DMS153 treated with DMSO at 0.1 percent for 48 hours (cell line): Measurements from ENCODE around the gene ADRM1.

Source experiments
- DNase-seq: peaks from one replicate; lab custom pipeline; 2025; ENCODE audit not compliant: unreplicated experiment; lab: John Stamatoyannopoulos, UW

ADRM1 gene

DNA sequence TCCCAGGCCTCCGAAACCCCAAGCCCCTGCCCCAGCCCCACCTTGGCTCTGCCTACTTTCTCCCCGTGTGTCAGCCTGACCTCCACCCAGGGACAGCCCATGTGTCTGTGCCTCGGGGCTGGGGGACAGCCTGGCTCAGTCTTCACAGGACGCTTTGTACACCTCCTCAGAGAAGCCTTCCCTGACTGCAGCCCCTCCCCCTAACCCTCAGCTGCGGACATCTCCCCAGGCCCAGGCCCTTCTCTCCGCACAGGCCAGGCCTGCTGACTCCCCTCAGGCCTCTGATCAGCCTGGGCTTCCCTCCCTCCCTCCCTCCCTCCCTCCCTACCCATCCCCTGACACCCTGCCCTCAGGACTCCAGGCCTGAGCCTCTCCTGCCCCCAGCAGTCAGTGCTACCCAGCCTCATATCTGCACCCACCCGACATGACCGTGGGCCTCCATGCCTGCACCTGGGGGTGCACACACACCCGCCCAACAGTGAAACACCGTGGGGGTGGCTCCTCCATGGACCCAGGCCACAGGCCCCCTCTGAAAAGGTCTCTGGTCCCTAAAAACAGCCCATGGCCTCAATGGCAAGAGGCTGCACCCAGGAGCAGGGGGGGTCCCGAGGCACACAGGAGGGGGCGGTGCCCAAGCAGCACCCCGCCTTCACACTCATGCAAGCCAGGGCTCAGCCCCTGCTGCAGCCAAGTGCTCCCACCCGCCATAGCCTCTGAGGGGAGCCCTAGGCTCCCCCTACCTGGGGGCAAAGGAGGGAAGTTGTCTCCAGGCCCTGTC is 51.4 kb downstream of the ADRM1 start:
- no peak for DNase-seq

DNA sequence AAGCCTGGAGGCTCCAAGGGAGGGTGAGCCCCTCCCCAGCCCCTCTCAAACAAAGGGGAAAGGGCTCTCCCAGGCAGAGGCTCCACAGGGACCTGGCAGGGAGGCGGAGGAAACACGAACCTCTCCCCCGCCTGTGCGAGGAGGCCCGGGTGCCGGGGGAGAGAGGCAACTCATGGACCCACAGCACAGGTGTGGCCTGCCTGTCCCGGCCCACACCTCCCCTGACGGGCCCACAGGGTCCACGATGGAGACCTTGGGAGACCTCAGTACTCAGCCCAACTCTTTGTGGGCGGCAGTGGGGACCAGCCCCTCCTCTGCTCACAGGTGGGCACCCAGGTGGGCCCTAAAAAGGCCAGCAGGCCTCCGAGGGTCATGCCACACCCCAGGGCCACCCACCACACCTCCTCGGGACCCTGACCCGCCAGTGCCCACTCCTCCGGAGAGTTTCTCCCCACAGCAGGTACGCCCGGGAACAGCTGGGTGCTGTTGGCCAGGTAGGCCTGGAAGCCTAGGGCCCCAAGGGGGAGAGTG is 52.1 kb downstream of the ADRM1 start:
- no peak for DNase-seq

DNA sequence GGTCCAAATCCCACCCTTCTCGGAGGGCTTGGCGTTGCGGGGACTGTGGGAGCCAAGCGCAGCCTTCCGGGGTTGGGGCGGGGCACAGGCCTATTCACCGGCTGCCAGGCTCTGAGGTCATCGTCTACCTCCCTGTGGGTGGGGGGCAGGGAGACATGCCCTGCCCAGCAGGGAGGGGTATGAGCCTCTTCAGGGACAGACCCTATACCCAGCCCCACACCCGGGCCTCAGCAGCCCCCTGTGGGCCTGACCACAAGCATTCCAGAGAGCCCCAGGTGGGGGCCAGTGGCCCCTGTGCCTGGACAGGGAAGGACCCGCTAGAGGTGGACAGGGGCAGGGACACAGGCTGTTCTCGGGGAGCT is 52.7 kb downstream of the ADRM1 start:
- no peak for DNase-seq

DNA sequence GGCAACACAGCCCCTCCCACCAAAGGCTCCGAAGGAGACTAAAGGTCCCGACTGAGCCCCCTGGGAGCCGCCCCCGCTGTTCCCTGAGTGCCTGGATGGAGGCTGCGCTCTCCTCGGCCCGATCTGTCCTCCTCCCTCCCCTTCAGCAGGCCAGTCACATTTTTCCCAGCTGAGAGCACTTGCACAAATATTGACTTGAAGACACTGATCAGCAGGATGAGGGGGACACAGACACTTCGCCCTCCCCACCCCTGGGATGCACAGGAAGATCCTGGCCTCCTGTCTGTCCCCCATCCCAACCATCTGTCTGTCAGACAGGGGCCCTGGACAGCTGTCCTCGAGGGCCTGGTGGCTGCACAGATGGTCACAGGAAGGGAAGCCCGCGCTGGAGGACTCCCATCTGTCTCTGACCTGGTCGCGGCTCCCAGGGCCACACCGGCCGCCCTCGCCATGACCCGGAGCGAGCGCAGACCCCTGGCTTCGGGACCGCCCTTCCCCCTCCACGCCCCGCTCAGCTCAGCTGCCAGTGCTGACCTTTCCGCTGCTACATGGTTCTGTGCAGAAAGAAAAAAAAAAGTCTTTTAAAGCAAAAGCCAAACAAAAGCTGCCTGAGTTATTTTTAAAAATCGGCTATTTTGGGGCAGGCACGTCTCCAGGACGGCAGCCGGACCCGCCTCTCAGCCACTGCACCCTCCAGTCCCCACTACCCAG is 53.2 kb downstream of the ADRM1 start:
- DNase-seq: no peak

DNA sequence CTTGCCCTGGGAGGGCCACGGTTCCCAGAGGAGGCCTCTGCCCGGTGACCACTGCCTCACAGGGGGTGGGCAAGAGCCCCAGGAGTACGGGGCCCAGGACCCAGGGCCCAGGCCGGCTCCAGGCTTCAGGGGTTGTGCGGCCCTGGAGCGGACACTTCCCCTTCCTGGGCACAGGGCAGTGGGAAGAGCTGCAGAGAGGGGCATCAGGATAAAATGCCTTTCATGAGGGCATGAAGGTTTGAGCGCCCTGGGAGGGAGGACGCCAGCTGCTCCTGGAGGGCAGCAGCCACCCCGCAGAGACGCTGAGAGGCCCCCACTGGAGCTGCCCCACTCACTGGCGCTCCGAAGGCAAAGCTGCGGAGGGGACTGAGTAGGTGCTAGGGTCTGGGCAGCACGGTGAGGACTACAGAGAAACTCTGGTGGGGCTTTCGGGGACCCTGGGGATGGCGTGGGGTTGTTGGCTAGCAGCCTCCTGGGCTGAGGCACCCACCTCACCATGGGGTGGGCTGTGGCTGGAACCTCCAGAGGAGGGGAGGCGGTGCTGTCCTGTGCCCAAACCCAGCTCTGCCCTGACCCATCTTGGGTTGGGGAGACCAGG is 53.9 kb downstream of the ADRM1 start:
- no peak for DNase-seq

DNA sequence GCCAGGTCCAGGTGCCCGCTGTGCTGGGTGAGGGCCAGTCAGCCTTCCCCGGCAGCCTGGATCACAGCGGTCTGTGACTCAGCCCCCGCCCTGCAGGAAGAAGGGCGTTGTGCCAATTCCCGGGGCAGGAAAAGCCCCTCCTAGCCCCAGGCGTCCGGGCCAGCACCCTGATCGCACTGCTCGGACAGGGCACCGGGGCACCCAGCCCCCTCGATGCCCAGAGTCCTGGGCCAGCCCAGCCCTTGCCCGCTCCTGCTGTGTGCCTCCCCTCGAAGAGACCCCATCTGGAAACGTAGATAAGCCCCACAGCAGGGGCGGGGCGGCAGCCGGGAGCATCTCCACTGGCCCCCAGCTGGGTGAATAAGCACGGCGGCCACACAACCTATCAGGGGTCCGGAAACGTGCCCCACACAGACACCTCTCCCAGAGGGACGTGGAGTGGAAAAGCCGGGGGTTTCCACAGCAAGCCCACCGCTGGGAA is 54.4 kb downstream of the ADRM1 start:
- DNase-seq: no peak

DNA sequence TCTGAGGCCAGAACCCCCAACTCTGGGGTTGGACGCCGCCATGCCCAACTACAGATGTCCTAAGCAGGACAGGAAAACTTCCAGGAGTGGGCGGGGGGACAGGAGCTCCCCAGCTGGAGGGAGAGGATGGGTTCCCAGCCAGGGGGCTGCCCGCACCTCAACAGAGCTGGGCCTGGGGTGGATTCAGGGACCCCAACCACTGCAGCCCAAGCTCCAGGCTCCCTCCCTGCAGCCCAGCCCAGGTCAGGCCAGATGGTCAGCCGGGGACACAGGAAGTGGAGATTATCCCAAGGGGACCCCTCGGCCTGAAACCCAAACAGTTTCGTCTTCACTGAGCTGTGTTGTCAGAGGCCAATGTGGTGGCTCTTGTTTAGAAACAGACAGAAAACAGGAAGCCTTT is 54.9 kb downstream of the ADRM1 start:
- DNase-seq: no peak
